HL-60 (cell line): ENCODE data around the gene NAT8L.

Experiments
- DNase-seq, 2 experiments: peaks; one replicate each; pipeline ENCODE4 v3.0.0-alpha.2; 2010 to 2020; ENCODE audit warnings: low read depth in 1 of 2, low spot score in 1 of 2
- H3K27ac ChIP-seq: fragments of 250-450 bp; sonication (Bioruptor Pico); replicated peaks from 2 replicates; pipeline ENCODE4 v1.5.1; 2020; ENCODE audit warnings: mild to moderate bottlenecking, moderate library complexity
- H3K27me3 ChIP-seq: fragments of 250-450 bp; sonication (Bioruptor Pico); 2 replicates; pipeline ENCODE4 v1.5.1; 2021; ENCODE audit warnings: mild to moderate bottlenecking, moderate library complexity; ENCODE audit not compliant: insufficient read depth, poor library complexity, severe bottlenecking
- H3K4me3 ChIP-seq: replicated peaks from 2 replicates; pipeline ENCODE4 v1.5.1; 2011; ENCODE audit warnings: mild to moderate bottlenecking, control low read depth, low read length; ENCODE audit not compliant: insufficient read depth
- CTCF ChIP-seq: IDR thresholded peaks from one replicate; pipeline ENCODE4 v1.5.1; 2011; ENCODE audit warnings: low read length, control low read depth, inconsistent platforms; ENCODE audit not compliant: insufficient read depth
- GABPA ChIP-seq: IDR thresholded peaks from 2 replicates; pipeline ENCODE4 v1.6.1; 2012; ENCODE audit warnings: low read depth
- POLR2AphosphoS5 ChIP-seq: IDR thresholded peaks from 2 replicates; pipeline ENCODE4 v1.6.1; 2012; ENCODE audit warnings: low read depth
- REST ChIP-seq: IDR thresholded peaks from 2 replicates; pipeline ENCODE4 v1.6.1; 2012; ENCODE audit warnings: low read depth; ENCODE audit not compliant: insufficient replicate concordance
- SPI1 ChIP-seq: IDR thresholded peaks from 2 replicates; pipeline ENCODE4 v1.6.1; 2012; ENCODE audit warnings: low read depth, mild to moderate bottlenecking, borderline replicate concordance

NAT8L gene

GRCh38 chr4:2076908-2077536 is 17.9 kb downstream of the NAT8L start:
- Histone ChIP-seq H3K27ac (no peak overlapping the region), H3K27me3 (no peaks in the 10 kb centered on the region), H3K4me3 (no peak overlapping the region)
- TF ChIP-seq SPI1 (no peak), GABPA (no peak), REST (no peak), POLR2AphosphoS5 (no peak), CTCF (no peak)
- DNase-seq: no peak

GRCh38 chr4:2077537-2078460 is 18.7 kb downstream of the NAT8L start:
- no peak for TF ChIP-seq CTCF
- no peak for TF ChIP-seq REST
- no peak for TF ChIP-seq GABPA
- TF ChIP-seq SPI1: no peak
- TF ChIP-seq POLR2AphosphoS5: no peak
- DNase-seq: no peak
- H3K27ac ChIP-seq: no peak overlapping the region
- no peak overlapping the region for H3K4me3 ChIP-seq
- H3K27me3 ChIP-seq: no peaks in the 10 kb centered on the region

- DNase-seq: no peak
- H3K4me3 ChIP-seq: no peak overlapping the region
- no peak for TF ChIP-seq CTCF
- TF ChIP-seq POLR2AphosphoS5: no peak
- TF ChIP-seq SPI1: no peak
- TF ChIP-seq REST: no peak
- TF ChIP-seq GABPA: no peak
- no peak overlapping the region for H3K27ac ChIP-seq
- H3K27me3 ChIP-seq: no peaks in the 10 kb centered on the region
Measured at GRCh38 chr4:2078584-2078983, 19.5 kb downstream of the NAT8L start.
